Loucy (cell line): ENCODE results near the gene NID1.

ENCODE experiments used
- H2AFZ ChIP-seq: fragments of 200-600 bp; sonication (generic); 2 replicates; pipeline ENCODE4 v1.6.0; 2016; ENCODE audit warnings: antibody characterized with exemption, mild to moderate bottlenecking, low read length, moderate library complexity
- H3F3A ChIP-seq: fragments of 200-600 bp; 2 replicates; pipeline ENCODE4 v1.6.0; 2016; ENCODE audit warnings: antibody characterized with exemption, low read depth, mild to moderate bottlenecking
- H3K27me3 ChIP-seq: fragments of 200-600 bp; sonication (generic); 2 replicates; pipeline ENCODE4 v1.6.1; 2014; ENCODE audit warnings: low read length, mild to moderate bottlenecking; ENCODE audit not compliant: insufficient read depth, poor library complexity, severe bottlenecking
- H3K36me3 ChIP-seq: fragments of 200-600 bp; sonication (generic); 2 replicates; pipeline ENCODE4 v1.6.1; 2016; ENCODE audit warnings: low read length; ENCODE audit not compliant: insufficient read depth
- H3K4me1 ChIP-seq: fragments of 200-600 bp; sonication (generic); 2 replicates; pipeline ENCODE4 v1.5.1; 2014; ENCODE audit warnings: low read length, mild to moderate bottlenecking; ENCODE audit not compliant: insufficient read depth, poor library complexity, severe bottlenecking
- H3K4me2 ChIP-seq: fragments of 200-600 bp; sonication (generic); 2 replicates; pipeline ENCODE4 v1.6.0; 2014; ENCODE audit warnings: antibody characterized with exemption, low read length, low read depth, mild to moderate bottlenecking; ENCODE audit not compliant: poor library complexity, severe bottlenecking
- H3K4me3 ChIP-seq: fragments of 200-600 bp; sonication (generic); 2 replicates; pipeline ENCODE4 v1.5.1; 2014; ENCODE audit warnings: low read length, mild to moderate bottlenecking, mixed read lengths; ENCODE audit not compliant: poor library complexity, severe bottlenecking
- H3K79me2 ChIP-seq: fragments of 200-600 bp; sonication (generic); 2 replicates; pipeline ENCODE4 v1.6.1; 2014; ENCODE audit warnings: low read length; ENCODE audit not compliant: insufficient read depth
- H3K9ac ChIP-seq: fragments of 200-600 bp; sonication (generic); 2 replicates; pipeline ENCODE4 v1.6.0; 2014; ENCODE audit warnings: mild to moderate bottlenecking, low read depth, low read length, moderate library complexity; ENCODE audit not compliant: poor library complexity, severe bottlenecking
- H3K9me2 ChIP-seq: fragments of 200-600 bp; sonication (generic); replicated peaks from 2 replicates; pipeline ENCODE4 v1.6.1; 2016; ENCODE audit warnings: low read depth, low read length, mixed read lengths
- H3K9me3 ChIP-seq: fragments of 200-600 bp; sonication (generic); 2 replicates; pipeline ENCODE4 v1.6.1; 2014; ENCODE audit warnings: mild to moderate bottlenecking, antibody characterized with exemption, low read length, low read depth; ENCODE audit not compliant: insufficient read depth
- H4K20me1 ChIP-seq: fragments of 200-600 bp; sonication (generic); 2 replicates; pipeline ENCODE4 v1.6.0; 2014; ENCODE audit warnings: antibody characterized with exemption, low read length, mild to moderate bottlenecking; ENCODE audit not compliant: insufficient read depth, poor library complexity, severe bottlenecking
- CTCF ChIP-seq: fragments of 200-600 bp; sonication (generic); conservative IDR thresholded peaks from 2 replicates; pipeline ENCODE4 v1.5.1; 2014; ENCODE audit warnings: mild to moderate bottlenecking, antibody characterized with exemption, low read length
- EZH2phosphoT487 ChIP-seq: fragments of 200-600 bp; IDR thresholded peaks from 2 replicates; pipeline ENCODE4 v1.6.1; 2018; ENCODE audit warnings: antibody characterized with exemption, mild to moderate bottlenecking, moderate library complexity, borderline replicate concordance

NID1 gene

GRCh38 chr1:235993652-235994051, 71.2 kb downstream of the NID1 start:
- H3K9me3 ChIP-seq, result no peaks in the 10 kb centered on the region
- H4K20me1 ChIP-seq, result no peaks in the 10 kb centered on the region
- no peaks in the 10 kb centered on the region for H3K4me1 ChIP-seq
- H3K36me3 ChIP-seq, result no peaks in the 10 kb centered on the region
- no peaks in the 10 kb centered on the region for H3K79me2 ChIP-seq
- no peak overlapping the region for H3K4me2 ChIP-seq
- H2AFZ ChIP-seq, result no peak overlapping the region
- no peaks in the 10 kb centered on the region for H3K9me2 ChIP-seq
- H3F3A ChIP-seq, result no peaks in the 10 kb centered on the region
- no peak overlapping the region for H3K4me3 ChIP-seq
- TF ChIP-seq CTCF (no peak), EZH2phosphoT487 (no peak)
- no peaks in the 10 kb centered on the region for H3K27me3 ChIP-seq
- no peak overlapping the region for H3K9ac ChIP-seq

- H3K36me3 ChIP-seq, result no peaks in the 10 kb centered on the region
- H3K27me3 ChIP-seq, result no peaks in the 10 kb centered on the region
- H3K79me2 ChIP-seq, result no peaks in the 10 kb centered on the region
Observed at GRCh38 chr1:235992868-235993267, 72.0 kb downstream of the NID1 start.

GRCh38 chr1:235992346-235992745, 72.5 kb downstream of the NID1 start:
- H3K9ac ChIP-seq, result no peak overlapping the region
- no peaks in the 10 kb centered on the region for H3K36me3 ChIP-seq
- no peak overlapping the region for H3K4me2 ChIP-seq
- TF ChIP-seq CTCF, result no peak
- no peak for TF ChIP-seq EZH2phosphoT487
- no peaks in the 10 kb centered on the region for H3F3A ChIP-seq
- no peaks in the 10 kb centered on the region for H3K9me3 ChIP-seq
- no peaks in the 10 kb centered on the region for H3K27me3 ChIP-seq
- no peaks in the 10 kb centered on the region for H3K9me2 ChIP-seq
- no peaks in the 10 kb centered on the region for H3K4me1 ChIP-seq
- no peak overlapping the region for H2AFZ ChIP-seq
- H3K79me2 ChIP-seq, result no peaks in the 10 kb centered on the region
- no peak overlapping the region for H3K4me3 ChIP-seq
- no peaks in the 10 kb centered on the region for H4K20me1 ChIP-seq

More at GRCh38 chr1:235992868-235993267, 72.0 kb downstream of the NID1 start:
- Histone ChIP-seq H3K9me3 (no peaks in the 10 kb centered on the region), H4K20me1 (no peaks in the 10 kb centered on the region), H3K4me3 (no peak overlapping the region), H3K9ac (no peak overlapping the region), H3K4me2 (no peak overlapping the region), H2AFZ (no peak overlapping the region), H3F3A (no peaks in the 10 kb centered on the region), H3K4me1 (no peaks in the 10 kb centered on the region), H3K9me2 (no peaks in the 10 kb centered on the region)
- no peak for TF ChIP-seq EZH2phosphoT487
- TF ChIP-seq CTCF, result no peak
